ENCODE results near the gene B3GAT3. TPM values are rescaled to one million over a fixed set of nuclear protein-coding genes. Genes with fewer than 3 reads are reported as not detected.
"Not testable (repeated sequence)": the region's sequence is repeated elsewhere in the genome, so short reads cannot be mapped to it uniquely, and the experiment has no call there.

Gene B3GAT3
- total and polyA plus RNA-seq, 9 donors, result 1.3 to 56.6 (median 33.6) TPM

DNA sequence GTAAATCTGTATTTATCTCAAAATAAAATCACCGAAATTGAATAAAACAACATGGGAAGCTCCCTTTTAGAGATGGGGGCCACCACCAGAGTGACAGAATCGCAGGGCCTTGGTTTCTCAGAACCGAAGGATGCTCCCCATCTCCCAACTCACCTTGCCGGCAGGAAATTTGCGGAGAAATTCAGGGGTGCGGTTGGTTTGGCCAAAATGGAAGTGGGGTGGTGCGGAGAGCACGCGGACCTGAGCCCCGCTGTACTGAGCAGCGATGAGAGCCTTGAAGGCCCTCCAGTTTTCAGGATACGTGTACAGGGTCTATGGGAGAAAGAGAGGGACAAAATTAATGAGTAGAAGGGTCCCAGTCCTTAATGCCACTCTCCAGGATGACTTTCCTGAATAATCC lies 49.4 kb downstream of the B3GAT3 start:
- TF ChIP-seq EP300 (IDR thresholded peaks at IDR 0.05), result no peak
- TF ChIP-seq, protein P1, sequence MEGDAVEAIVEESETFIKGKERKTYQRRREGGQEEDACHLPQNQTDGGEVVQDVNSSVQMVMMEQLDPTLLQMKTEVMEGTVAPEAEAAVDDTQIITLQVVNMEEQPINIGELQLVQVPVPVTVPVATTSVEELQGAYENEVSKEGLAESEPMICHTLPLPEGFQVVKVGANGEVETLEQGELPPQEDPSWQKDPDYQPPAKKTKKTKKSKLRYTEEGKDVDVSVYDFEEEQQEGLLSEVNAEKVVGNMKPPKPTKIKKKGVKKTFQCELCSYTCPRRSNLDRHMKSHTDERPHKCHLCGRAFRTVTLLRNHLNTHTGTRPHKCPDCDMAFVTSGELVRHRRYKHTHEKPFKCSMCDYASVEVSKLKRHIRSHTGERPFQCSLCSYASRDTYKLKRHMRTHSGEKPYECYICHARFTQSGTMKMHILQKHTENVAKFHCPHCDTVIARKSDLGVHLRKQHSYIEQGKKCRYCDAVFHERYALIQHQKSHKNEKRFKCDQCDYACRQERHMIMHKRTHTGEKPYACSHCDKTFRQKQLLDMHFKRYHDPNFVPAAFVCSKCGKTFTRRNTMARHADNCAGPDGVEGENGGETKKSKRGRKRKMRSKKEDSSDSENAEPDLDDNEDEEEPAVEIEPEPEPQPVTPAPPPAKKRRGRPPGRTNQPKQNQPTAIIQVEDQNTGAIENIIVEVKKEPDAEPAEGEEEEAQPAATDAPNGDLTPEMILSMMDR (IDR thresholded peaks at IDR 0.05), result no peak
- TF ChIP-seq POLR2A (IDR thresholded peaks at IDR 0.05), result no peak
- intact Hi-C loops (cut with DNase I), result no loop called here
- H3K27ac ChIP-seq, result peak overlapping the region in 1 of 2 donors; percentile 45
- no peaks in the 10 kb centered on the region for H3K9me3 ChIP-seq
- H3K4me3 ChIP-seq, result peak overlapping the region; percentile 85
- peak in 1 of 5 donors; percentile 21 for DNase-seq
- H3K4me1 ChIP-seq (ENCODE audit: insufficient read depth), result peaks cover 7% of the 10 kb centered on the region
- 46 to 64% (median 54%) methylated on average over 12 of the region's 12 CpGs for WGBS, 3 donors
- H3K27me3 ChIP-seq, result no peaks in the 10 kb centered on the region
- no peaks in the 10 kb centered on the region for H3K36me3 ChIP-seq

DNA sequence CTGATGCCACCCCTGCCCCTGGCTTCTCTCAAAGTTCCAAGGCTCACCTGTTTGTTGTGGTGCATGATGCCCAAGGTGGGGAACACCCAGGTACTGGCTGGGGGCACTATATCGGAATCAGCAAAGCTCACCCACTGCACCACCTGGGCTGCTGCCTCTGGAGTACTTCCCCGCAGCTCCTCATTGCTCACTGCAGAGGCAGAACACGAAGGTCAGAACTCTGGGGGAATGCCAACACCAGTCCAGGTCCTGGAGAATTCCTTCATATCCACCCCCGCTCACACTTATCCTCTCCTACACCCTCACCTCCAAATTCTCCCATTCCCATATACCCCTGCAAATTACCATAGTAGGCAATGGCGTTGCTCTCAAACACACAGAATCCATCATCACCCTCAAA lies 50.3 kb downstream of the B3GAT3 start:
- H3K4me3 ChIP-seq; H3K36me3 ChIP-seq; H3K27ac ChIP-seq; H3K9me3 ChIP-seq; intact Hi-C loops (cut with DNase I); H3K27me3 ChIP-seq; H3K4me1 ChIP-seq (ENCODE audit: insufficient read depth): not testable (repeated sequence)
- peak in 1 of 5 donors; percentile 12 for DNase-seq
- WGBS, 3 donors, result 60 to 74% (median 66%) methylated on average over 5 of the region's 5 CpGs

- 90 to 94% (median 93%) methylated on average over 5 of the region's 5 CpGs for WGBS, 3 donors
- H3K4me3 ChIP-seq; DNase-seq; H3K9me3 ChIP-seq; H3K36me3 ChIP-seq; H3K27ac ChIP-seq; H3K27me3 ChIP-seq; H3K4me1 ChIP-seq (ENCODE audit: insufficient read depth); intact Hi-C loops (cut with DNase I): not testable (repeated sequence)
Observed at GRCh38 chr11:62570903-62571302, 50.9 kb downstream of the B3GAT3 start.

DNA sequence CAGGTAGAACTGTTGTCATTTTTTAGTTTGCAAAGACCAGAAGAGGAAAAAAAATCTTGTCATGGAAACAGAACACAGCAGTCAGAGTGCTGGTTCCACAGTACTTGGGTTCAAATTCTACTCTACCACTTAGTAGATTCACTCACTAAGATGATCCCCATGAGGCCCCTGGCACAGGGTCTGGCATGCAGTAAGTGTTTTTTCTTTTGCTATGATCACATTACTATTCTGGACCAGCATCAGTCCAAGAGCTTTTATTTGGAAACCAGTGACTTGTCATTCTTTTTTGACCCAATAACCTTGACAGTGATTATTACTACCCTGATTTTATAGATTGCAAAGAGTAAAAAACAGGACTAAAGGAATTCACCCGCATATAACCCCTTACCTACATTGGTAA lies 52.2 kb downstream of the B3GAT3 start:
- Histone ChIP-seq H3K27me3 (no peaks in the 10 kb centered on the region), H3K9me3 (no peaks in the 10 kb centered on the region), H3K4me3 (no peak overlapping the region), H3K36me3 (no peaks in the 10 kb centered on the region), H3K27ac (no peak overlapping the region), H3K4me1 (ENCODE audit: insufficient read depth) (peaks cover 3% of the 10 kb centered on the region)
- 56 to 74% (median 73%) methylated on average over 1 of the region's 1 CpG for WGBS, 3 donors
- intact Hi-C loops (cut with DNase I), result no loop called here
- DNase-seq, result no peak
- no peak for TF ChIP-seq POLR2A (IDR thresholded peaks at IDR 0.05)
- no peak for TF ChIP-seq EP300 (IDR thresholded peaks at IDR 0.05)
- TF ChIP-seq, protein P1 (IDR thresholded peaks at IDR 0.05), result no peak

- Histone ChIP-seq H3K4me3 (no peak overlapping the region), H3K4me1 (ENCODE audit: insufficient read depth) (no peaks in the 10 kb centered on the region), H3K9me3 (no peaks in the 10 kb centered on the region), H3K27me3 (no peaks in the 10 kb centered on the region), H3K27ac (no peak overlapping the region), H3K36me3 (no peaks in the 10 kb centered on the region)
- intact Hi-C loops (cut with DNase I), result no loop called here
- 71 to 84% (median 82%) methylated on average over 8 of the region's 8 CpGs for WGBS, 3 donors
- TF ChIP-seq, protein P1 (IDR thresholded peaks at IDR 0.05), result no peak
- TF ChIP-seq POLR2A (IDR thresholded peaks at IDR 0.05), result no peak
- no peak for TF ChIP-seq EP300 (IDR thresholded peaks at IDR 0.05)
- DNase-seq, result peak in 1 of 5 donors; percentile 5
Observed at GRCh38 chr11:62567018-62567633, 54.7 kb downstream of the B3GAT3 start.
